HepG2 (cell line): ENCODE data around the gene COG4. TPM values are rescaled to one million over a fixed set of nuclear protein-coding genes. Genes with fewer than 3 reads are reported as not detected.

Source experiments
- DRAP1 ChIP-seq: IDR thresholded peaks from 2 replicates; pipeline ENCODE4 v1.6.1; 2016; ENCODE audit warnings: missing genetic modification reagents, missing compliant biosample characterization
- HIC2 ChIP-seq: sonication (generic); formaldehyde crosslinking; IDR thresholded peaks from 2 replicates; pipeline ENCODE4 v1.9.0; 2022; ENCODE audit warnings: low read depth, missing genetic modification reagents
- NPAS2 ChIP-seq: sonication (generic); formaldehyde crosslinking; IDR thresholded peaks from 2 replicates; pipeline ENCODE4 v1.8.0; 2022; ENCODE audit warnings: mild to moderate bottlenecking, missing genetic modification reagents, borderline replicate concordance
- TEAD3 ChIP-seq: optimal IDR thresholded peaks from 2 replicates; pipeline ENCODE3; 2016; ENCODE audit warnings: borderline replicate concordance
- THAP11 ChIP-seq: IDR thresholded peaks from 2 replicates; pipeline ENCODE4 v1.6.1; 2016; ENCODE audit warnings: missing biosample characterization, missing genetic modification reagents
- U2AF1 ChIP-seq: fragments of 200-400 bp; formaldehyde crosslinking; optimal IDR thresholded peaks from 2 replicates; pipeline ENCODE3; 2017; ENCODE audit warnings: mild to moderate bottlenecking, low read depth, low read length
- ZBTB21 ChIP-seq: sonication (generic); formaldehyde crosslinking; IDR thresholded peaks from 2 replicates; pipeline ENCODE4 v1.4.0; 2020; ENCODE audit warnings: missing genetic modification reagents
- ZBTB40 ChIP-seq, 2 experiments: fragments of 450-650 bp in 1 of 2; sonication (generic) in 1 of 2; formaldehyde crosslinking in 1 of 2; IDR thresholded peaks; 2 replicates each; pipeline versions ENCODE4 v1.6.1 to v1.8.0; 2016 to 2022; ENCODE audit warnings: antibody characterized with exemption in 1 of 2, mild to moderate bottlenecking in 1 of 2, missing genetic modification reagents in 1 of 2
- ZNF563 ChIP-seq: sonication (generic); formaldehyde crosslinking; IDR thresholded peaks from 2 replicates; pipeline ENCODE4 v1.8.0; 2022; ENCODE audit warnings: mild to moderate bottlenecking, moderate library complexity, missing genetic modification reagents
- ZNF574 ChIP-seq: sonication (generic); formaldehyde crosslinking; IDR thresholded peaks from 2 replicates; pipeline ENCODE4 v1.4.0; 2020; ENCODE audit warnings: missing genetic modification reagents
- ZNF614 ChIP-seq: IDR thresholded peaks from 2 replicates; pipeline ENCODE4 v1.6.1; 2018; ENCODE audit warnings: missing biosample characterization, missing genetic modification reagents, inconsistent platforms, borderline replicate concordance
- ZNF781 ChIP-seq: sonication (generic); formaldehyde crosslinking; IDR thresholded peaks from 2 replicates; pipeline ENCODE4 v1.5.1; 2020; ENCODE audit warnings: borderline replicate concordance, mild to moderate bottlenecking, missing genetic modification reagents; ENCODE audit errors: not compliant biosample characterization
- ZNF788 ChIP-seq: sonication (generic); formaldehyde crosslinking; IDR thresholded peaks from 2 replicates; pipeline ENCODE4 v1.5.0; 2020; ENCODE audit warnings: mild to moderate bottlenecking, missing genetic modification reagents, borderline replicate concordance
- ZNF878 ChIP-seq: sonication (generic); formaldehyde crosslinking; IDR thresholded peaks from 2 replicates; pipeline ENCODE4 v1.8.1; 2023; ENCODE audit warnings: mild to moderate bottlenecking, missing genetic modification reagents, moderate library complexity
- polyA plus RNA-seq, 8 experiments: library from polyadenylated mRNA; depleted of rRNA in 3 of 8; stranded (reverse) in 7 of 8; unstranded in 1 of 8; fragments of >200 nt; fragmentation: Illumina TruSeq in 4 of 8; extraction: Trizol in 4 of 8; gene quantifications; 2 replicates each; pipeline versions ENCODE4 v1.2.1 to v1.2.3, GENCODE V29; 2011 to 2016; ENCODE audit warnings: low read depth in 4 of 8, missing spikeins in 1 of 8, mixed read lengths in 1 of 8; ENCODE audit not compliant: insufficient read depth in 1 of 8
- total RNA-seq, 5 experiments: library from RNA; depleted of rRNA; stranded (reverse); fragments of >200 nt; fragmentation: Illumina TruSeq; extraction: Trizol; gene quantifications; 2 replicates each; pipeline ENCODE4 v1.2.3, GENCODE V29; 2016; ENCODE audit warnings: low read depth in 1 of 5

COG4 gene
- total and polyA plus RNA-seq, 2 of the 13 experiments (the other 11 are each of a cell fraction or from before 2014, with no cell fraction given), result 51.1 to 73.8 TPM

- TF ChIP-seq ZBTB40 (IDR thresholded peaks at IDR 0.05) (no peak), ZBTB40 (CRISPR knock-in tag; IDR thresholded peaks at IDR 0.05) (peak; percentile 24; the same call in 1 of the 2 replicates), HIC2 (CRISPR knock-in tag) (no peak), ZNF878 (CRISPR knock-in tag) (no peak), ZNF563 (CRISPR knock-in tag) (peak; percentile 11; the same call in 1 of the 2 replicates), ZNF614 (CRISPR knock-in tag) (peak; percentile 41; the same call in 1 of the 2 replicates), ZBTB21 (CRISPR knock-in tag) (no peak), U2AF1 (peak; percentile 52), ZNF781 (CRISPR knock-in tag) (no peak), THAP11 (CRISPR knock-in tag) (peak; percentile 75; the same call in 1 of the 2 replicates), ZNF788 (CRISPR knock-in tag) (peak; percentile 39; the same call in 1 of the 2 replicates), NPAS2 (no peak), ZNF574 (CRISPR knock-in tag) (peak; percentile 84), DRAP1 (peak; percentile 82), TEAD3 (CRISPR knock-in tag) (peak; percentile 28)
These were observed 517 bp upstream of the COG4 start, which contains the start of gene SF3B3 (continued) for GRCh38 chr16:70523743-70524398.
